Measurements from ENCODE around the gene CRIM1. TPM values are rescaled to one million over a fixed set of nuclear protein-coding genes. Genes with fewer than 3 reads are reported as not detected.
A peak's percentile ranks its signal among the peaks of the same experiment; 100 is the strongest.

The CRIM1 gene
- total and polyA plus RNA-seq, 4 donors, result 24.3 to 119 (median 58.4) TPM

- Histone ChIP-seq H3K27me3 (ENCODE audit: control insufficient read depth in 3 of 3, insufficient read depth in 3 of 3, low read length in 2 of 3) (no peaks in the 10 kb centered on the region), H3K9ac (ENCODE audit: insufficient read depth in 1 of 2, low read length in 2 of 2) (no peak overlapping the region), H3K27ac (ENCODE audit: low read depth in 1 of 2, low read length in 1 of 2) (peak overlapping the region in 1 of 2 donors; percentile 60), H3K4me3 (no peak overlapping the region), H3K36me3 (ENCODE audit: control insufficient read depth in 4 of 4, insufficient read depth in 4 of 4, low read length in 4 of 4) (peaks cover 3 to 12% (median 8%) of the 10 kb centered on the region in 4 donors), H3K9me3 (ENCODE audit: control insufficient read depth in 4 of 4, insufficient read depth in 3 of 4, low read length in 3 of 4) (no peaks in the 10 kb centered on the region), H3K4me1 (ENCODE audit: control insufficient read depth in 5 of 5, insufficient read depth in 5 of 5, low read length in 5 of 5) (peaks cover 0 to 12% (median 0%) of the 10 kb centered on the region in 5 donors)
- WGBS, 2 donors, result 86 to 94% methylated on average over 1 of the region's 1 CpG
- no peak for DNase-seq
- no peak for TF ChIP-seq CTCF (IDR thresholded peaks at IDR 0.05; ENCODE audit: control extremely low read depth, extremely low read depth)
- no peak for ATAC-seq (ENCODE audit: insufficient read depth, low FRiP score)
Measured at GRCh38 chr2:36562240-36562639, 206.7 kb downstream of the CRIM1 start.

- Histone ChIP-seq H3K27me3 (ENCODE audit: control insufficient read depth in 3 of 3, insufficient read depth in 3 of 3, low read length in 2 of 3) (no peaks in the 10 kb centered on the region), H3K9me3 (ENCODE audit: control insufficient read depth in 4 of 4, insufficient read depth in 3 of 4, low read length in 3 of 4) (no peaks in the 10 kb centered on the region), H3K4me1 (ENCODE audit: control insufficient read depth in 5 of 5, insufficient read depth in 5 of 5, low read length in 5 of 5) (peaks cover 0 to 12% (median 0%) of the 10 kb centered on the region in 5 donors), H3K27ac (ENCODE audit: low read depth in 1 of 2, low read length in 1 of 2) (peak overlapping the region in 1 of 2 donors; percentile 72), H3K4me3 (no peak overlapping the region), H3K9ac (ENCODE audit: insufficient read depth in 1 of 2, low read length in 2 of 2) (no peak overlapping the region), H3K36me3 (ENCODE audit: control insufficient read depth in 4 of 4, insufficient read depth in 4 of 4, low read length in 4 of 4) (peaks cover 3 to 12% (median 8%) of the 10 kb centered on the region in 4 donors)
- ATAC-seq (ENCODE audit: insufficient read depth, low FRiP score), result no peak
- TF ChIP-seq CTCF (IDR thresholded peaks at IDR 0.05; ENCODE audit: control extremely low read depth, extremely low read depth), result no peak
- DNase-seq, result peak in 1 of 3 donors; percentile 40
- WGBS, 2 donors, result 28 to 48% methylated on average over 3 of the region's 3 CpGs
Measured at GRCh38 chr2:36562973-36563532, 207.5 kb downstream of the CRIM1 start.

GRCh38 chr2:36564377-36564930, 208.9 kb downstream of the CRIM1 start:
- Histone ChIP-seq H3K4me3 (no peak overlapping the region), H3K9me3 (ENCODE audit: control insufficient read depth in 4 of 4, insufficient read depth in 3 of 4, low read length in 3 of 4) (no peaks in the 10 kb centered on the region), H3K9ac (ENCODE audit: insufficient read depth in 1 of 2, low read length in 2 of 2) (no peak overlapping the region), H3K36me3 (ENCODE audit: control insufficient read depth in 4 of 4, insufficient read depth in 4 of 4, low read length in 4 of 4) (peaks cover 0 to 11% (median 8%) of the 10 kb centered on the region in 4 donors), H3K4me1 (ENCODE audit: control insufficient read depth in 5 of 5, insufficient read depth in 5 of 5, low read length in 5 of 5) (peaks cover 0 to 17% (median 0%) of the 10 kb centered on the region in 5 donors), H3K27me3 (ENCODE audit: control insufficient read depth in 3 of 3, insufficient read depth in 3 of 3, low read length in 2 of 3) (no peaks in the 10 kb centered on the region), H3K27ac (ENCODE audit: low read depth in 1 of 2, low read length in 1 of 2) (no peak overlapping the region)
- 84 to 89% methylated on average over 11 of the region's 11 CpGs for WGBS, 2 donors
- no peak for TF ChIP-seq CTCF (IDR thresholded peaks at IDR 0.05; ENCODE audit: control extremely low read depth, extremely low read depth)
- DNase-seq, result no peak
- no peak for ATAC-seq (ENCODE audit: insufficient read depth, low FRiP score)

Data from lung (tissue), 12 donors.